Neural progenitor cell (in vitro differentiated cells): Measurements from ENCODE around the gene MRPS34.

Experiments used
- EZH2 ChIP-seq: fragments of 200-600 bp; sonication (generic); IDR thresholded peaks from 2 replicates; pipeline ENCODE4 v1.6.1; 2017; ENCODE audit warnings: antibody characterized with exemption, mild to moderate bottlenecking, moderate library complexity
- EZH2phosphoT487 ChIP-seq: fragments of 200-600 bp; sonication (generic); IDR thresholded peaks from 2 replicates; pipeline ENCODE4 v1.6.1; 2017; ENCODE audit warnings: antibody characterized with exemption
- TF ChIP-seq, protein P1 (sequence below): fragments of 200-600 bp; sonication (generic); IDR thresholded peaks from 2 replicates; pipeline ENCODE4 v1.5.1; 2017; ENCODE audit warnings: antibody characterized with exemption, mild to moderate bottlenecking

DNA sequence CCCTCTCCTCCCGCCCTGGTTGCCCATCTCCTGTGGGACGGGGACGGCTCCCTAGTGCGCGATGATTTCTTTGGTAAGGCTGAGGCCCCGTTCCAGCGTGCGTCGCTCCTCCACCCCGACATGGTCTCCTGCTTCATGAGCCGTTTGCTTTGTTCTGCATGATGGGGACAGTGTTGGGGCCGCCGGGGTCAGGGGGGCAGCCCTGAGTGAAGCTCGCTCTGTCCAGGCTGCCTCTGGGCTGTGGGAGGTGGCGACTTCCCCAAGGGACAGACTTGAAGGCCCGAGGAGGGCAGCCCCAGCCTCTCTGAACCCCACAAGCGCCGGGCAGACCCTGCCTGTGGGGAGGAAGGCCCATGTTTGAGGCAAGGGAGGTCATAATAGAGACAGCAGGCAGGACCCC, 14.0 kb downstream of the MRPS34 start:
- TF ChIP-seq, protein P1, sequence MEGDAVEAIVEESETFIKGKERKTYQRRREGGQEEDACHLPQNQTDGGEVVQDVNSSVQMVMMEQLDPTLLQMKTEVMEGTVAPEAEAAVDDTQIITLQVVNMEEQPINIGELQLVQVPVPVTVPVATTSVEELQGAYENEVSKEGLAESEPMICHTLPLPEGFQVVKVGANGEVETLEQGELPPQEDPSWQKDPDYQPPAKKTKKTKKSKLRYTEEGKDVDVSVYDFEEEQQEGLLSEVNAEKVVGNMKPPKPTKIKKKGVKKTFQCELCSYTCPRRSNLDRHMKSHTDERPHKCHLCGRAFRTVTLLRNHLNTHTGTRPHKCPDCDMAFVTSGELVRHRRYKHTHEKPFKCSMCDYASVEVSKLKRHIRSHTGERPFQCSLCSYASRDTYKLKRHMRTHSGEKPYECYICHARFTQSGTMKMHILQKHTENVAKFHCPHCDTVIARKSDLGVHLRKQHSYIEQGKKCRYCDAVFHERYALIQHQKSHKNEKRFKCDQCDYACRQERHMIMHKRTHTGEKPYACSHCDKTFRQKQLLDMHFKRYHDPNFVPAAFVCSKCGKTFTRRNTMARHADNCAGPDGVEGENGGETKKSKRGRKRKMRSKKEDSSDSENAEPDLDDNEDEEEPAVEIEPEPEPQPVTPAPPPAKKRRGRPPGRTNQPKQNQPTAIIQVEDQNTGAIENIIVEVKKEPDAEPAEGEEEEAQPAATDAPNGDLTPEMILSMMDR: no peak
- no peak for TF ChIP-seq EZH2
- no peak for TF ChIP-seq EZH2phosphoT487
